ENCODE results near the gene BCL7A.

Gene BCL7A

DNA sequence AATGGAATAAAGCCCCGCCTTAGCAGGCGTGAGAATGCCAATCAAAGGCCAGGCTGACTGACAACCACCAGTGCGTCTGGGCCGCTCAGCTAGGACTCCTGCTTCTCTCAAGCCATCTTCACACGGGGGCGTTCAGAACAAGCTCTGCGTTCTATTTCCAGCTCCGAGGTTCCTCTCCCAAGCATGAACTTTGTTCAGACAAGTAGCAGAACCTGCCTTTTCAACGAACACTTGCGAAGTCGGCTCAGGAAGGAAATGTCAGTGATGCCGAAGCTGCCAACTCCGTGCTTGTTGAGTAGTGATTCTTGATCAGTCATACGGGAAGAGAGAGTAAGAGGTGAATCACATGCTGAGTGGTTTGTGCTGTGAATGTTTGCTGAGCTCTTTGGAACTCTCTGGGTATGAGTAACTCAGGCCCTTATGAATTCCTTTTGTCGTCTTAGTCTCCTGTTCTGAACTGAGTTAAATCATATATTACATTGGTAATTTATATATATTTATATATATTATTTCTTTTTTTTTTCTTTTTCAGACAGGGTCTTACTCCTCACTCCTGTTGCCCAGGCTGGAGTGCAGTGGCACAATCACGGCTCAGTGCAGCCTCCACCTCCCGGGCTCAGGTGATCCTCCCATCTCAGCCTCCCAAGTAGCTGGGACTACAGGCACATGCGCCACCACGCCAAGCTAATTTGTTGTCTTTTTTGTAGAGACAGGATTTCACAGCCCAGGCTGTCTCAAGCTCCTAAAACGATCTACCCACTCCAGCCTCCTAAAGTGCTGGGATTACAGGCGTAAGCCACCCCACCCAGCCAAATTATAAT lies 29.4 kb upstream of the BCL7A start:
- Histone ChIP-seq H2AFZ (ENCODE audit: low read length) (no peak overlapping the region), H3K27me3 (ENCODE audit: control insufficient read depth in 3 of 3, insufficient read depth in 3 of 3, low read depth in 1 of 3, low read length in 3 of 3) (peaks cover 0 to 7% (median 0%) of the 10 kb centered on the region in 3 experiments), H3K9me3 (replicated peaks in 1 of 2; ENCODE audit: control insufficient read depth in 2 of 2, insufficient read depth in 1 of 2, low read depth in 1 of 2, low read length in 2 of 2) (peaks cover 0 to 2% of the 10 kb centered on the region in 2 donors), H2AK5ac (ENCODE audit: low read depth, low read length) (no peak overlapping the region), H3K9ac (ENCODE audit: low read depth, low read length, poor library complexity) (no peak overlapping the region), H2BK120ac (ENCODE audit: low read depth, low read length) (no peak overlapping the region), H4K8ac (ENCODE audit: low read depth, low read length) (no peak overlapping the region), H3K79me1 (ENCODE audit: low read depth, low read length) (peaks cover 2% of the 10 kb centered on the region), H2BK12ac (ENCODE audit: low read length) (no peak overlapping the region), H3K23ac (ENCODE audit: low read depth, low read length, poor library complexity) (no peak overlapping the region), H3K18ac (ENCODE audit: low read length) (no peak overlapping the region), H3K4me2 (ENCODE audit: insufficient read depth, low read length, poor library complexity, severe bottlenecking) (no peak overlapping the region), H4K91ac (ENCODE audit: low read depth, low read length, poor library complexity) (no peak overlapping the region), H3K4me1 (ENCODE audit: control insufficient read depth in 2 of 2, insufficient read depth in 1 of 2, low read depth in 1 of 2, low read length in 2 of 2) (peaks cover 0 to 1% of the 10 kb centered on the region in 2 donors), H3K36me3 (replicated peaks in 1 of 2; ENCODE audit: control insufficient read depth in 2 of 2, insufficient read depth in 2 of 2, low read length in 2 of 2) (no peaks in the 10 kb centered on the region), H2BK15ac (ENCODE audit: low read length) (no peak overlapping the region), H3K27ac (replicated peaks; ENCODE audit: low read length) (no peak overlapping the region), H2BK5ac (ENCODE audit: low read length) (no peak overlapping the region), H3K4me3 (ENCODE audit: low read length in 2 of 2) (no peak overlapping the region), H3K14ac (ENCODE audit: low read length) (no peak overlapping the region), H3K4ac (ENCODE audit: low read length) (no peak overlapping the region)
- DNase-seq (ENCODE audit: low spot score) = no peak
- no CpG with 5 or more reads among the region's 21 CpGs for WGBS, 2 donors (ENCODE audit: extremely low coverage in 2 of 2, insufficient read length in 2 of 2, insufficient replicate concordance in 1 of 2)

DNA sequence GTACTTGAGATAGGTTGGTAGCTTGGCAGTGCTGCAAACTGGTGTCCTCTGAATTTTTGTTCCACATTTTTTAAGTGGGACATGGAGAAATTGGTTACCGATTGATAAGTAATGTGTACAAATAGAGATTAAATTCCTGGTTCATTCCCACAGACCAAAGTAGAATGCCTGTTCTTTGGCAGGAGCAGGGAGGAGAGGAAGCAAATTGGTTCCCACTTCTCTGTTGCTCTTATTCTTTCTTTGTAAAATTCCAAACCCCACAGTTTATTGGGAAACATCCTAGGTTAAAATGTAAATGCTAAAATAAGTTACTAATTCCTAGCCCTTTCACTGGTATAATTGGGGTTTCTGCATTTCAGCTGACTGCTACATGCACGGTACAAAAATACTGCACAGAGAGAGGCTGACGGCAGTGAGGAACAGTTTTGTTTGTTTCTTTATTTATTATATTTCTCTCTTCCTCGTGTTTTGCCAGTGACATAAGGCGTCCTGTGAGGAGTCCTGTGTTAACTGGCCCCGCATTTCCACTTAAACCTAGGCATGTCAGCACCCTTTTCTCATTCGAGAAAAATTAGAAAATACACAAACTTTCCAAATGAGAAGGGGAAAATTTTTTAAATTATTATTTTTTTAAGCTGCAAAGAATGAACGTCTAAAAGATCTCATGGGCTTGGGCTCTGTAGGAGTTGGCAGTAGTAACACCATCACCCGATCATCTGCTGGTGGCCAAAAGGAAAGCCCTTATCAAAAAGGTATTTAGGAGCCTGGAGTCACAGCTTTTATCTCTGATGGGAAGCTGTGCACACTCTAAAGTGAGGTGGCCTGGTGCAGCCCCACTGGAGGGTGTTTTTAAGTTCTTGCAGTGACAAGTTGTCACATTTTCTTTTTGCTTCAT lies 25.4 kb upstream of the BCL7A start:
- H3K23ac ChIP-seq (ENCODE audit: low read depth, low read length, poor library complexity) = no peak overlapping the region
- peaks cover under 1 to 2% of the 10 kb centered on the region in 2 donors for H3K4me1 ChIP-seq (ENCODE audit: control insufficient read depth in 2 of 2, insufficient read depth in 1 of 2, low read depth in 1 of 2, low read length in 2 of 2)
- no peak overlapping the region for H3K4me3 ChIP-seq (ENCODE audit: low read length in 2 of 2)
- no peak for DNase-seq (ENCODE audit: low spot score)
- no peak overlapping the region for H3K14ac ChIP-seq (ENCODE audit: low read length)
- H2BK12ac ChIP-seq (ENCODE audit: low read length) = no peak overlapping the region
- no peaks in the 10 kb centered on the region for H3K36me3 ChIP-seq (replicated peaks in 1 of 2; ENCODE audit: control insufficient read depth in 2 of 2, insufficient read depth in 2 of 2, low read length in 2 of 2)
- H3K9ac ChIP-seq (ENCODE audit: low read depth, low read length, poor library complexity) = no peak overlapping the region
- no peaks in the 10 kb centered on the region for H3K79me1 ChIP-seq (ENCODE audit: low read depth, low read length)
- no peak overlapping the region for H4K8ac ChIP-seq (ENCODE audit: low read depth, low read length)
- no peak overlapping the region for H2AK5ac ChIP-seq (ENCODE audit: low read depth, low read length)
- no peak overlapping the region for H4K91ac ChIP-seq (ENCODE audit: low read depth, low read length, poor library complexity)
- H2BK120ac ChIP-seq (ENCODE audit: low read depth, low read length) = no peak overlapping the region
- H3K4me2 ChIP-seq (ENCODE audit: insufficient read depth, low read length, poor library complexity, severe bottlenecking) = no peak overlapping the region
- no peak overlapping the region for H2AFZ ChIP-seq (ENCODE audit: low read length)
- peaks cover 2 to 13% of the 10 kb centered on the region in 2 donors for H3K9me3 ChIP-seq (replicated peaks in 1 of 2; ENCODE audit: control insufficient read depth in 2 of 2, insufficient read depth in 1 of 2, low read depth in 1 of 2, low read length in 2 of 2)
- H3K27ac ChIP-seq (replicated peaks; ENCODE audit: low read length) = no peak overlapping the region
- WGBS, 2 donors (ENCODE audit: extremely low coverage in 2 of 2, insufficient read length in 2 of 2, insufficient replicate concordance in 1 of 2) = no CpG with 5 or more reads among the region's 9 CpGs
- H2BK5ac ChIP-seq (ENCODE audit: low read length) = no peak overlapping the region
- no peak overlapping the region for H3K4ac ChIP-seq (ENCODE audit: low read length)
- H2BK15ac ChIP-seq (ENCODE audit: low read length) = no peak overlapping the region
- peaks cover 0 to 7% (median 0%) of the 10 kb centered on the region in 3 experiments for H3K27me3 ChIP-seq (ENCODE audit: control insufficient read depth in 3 of 3, insufficient read depth in 3 of 3, low read depth in 1 of 3, low read length in 3 of 3)
- no peak overlapping the region for H3K18ac ChIP-seq (ENCODE audit: low read length)

DNA sequence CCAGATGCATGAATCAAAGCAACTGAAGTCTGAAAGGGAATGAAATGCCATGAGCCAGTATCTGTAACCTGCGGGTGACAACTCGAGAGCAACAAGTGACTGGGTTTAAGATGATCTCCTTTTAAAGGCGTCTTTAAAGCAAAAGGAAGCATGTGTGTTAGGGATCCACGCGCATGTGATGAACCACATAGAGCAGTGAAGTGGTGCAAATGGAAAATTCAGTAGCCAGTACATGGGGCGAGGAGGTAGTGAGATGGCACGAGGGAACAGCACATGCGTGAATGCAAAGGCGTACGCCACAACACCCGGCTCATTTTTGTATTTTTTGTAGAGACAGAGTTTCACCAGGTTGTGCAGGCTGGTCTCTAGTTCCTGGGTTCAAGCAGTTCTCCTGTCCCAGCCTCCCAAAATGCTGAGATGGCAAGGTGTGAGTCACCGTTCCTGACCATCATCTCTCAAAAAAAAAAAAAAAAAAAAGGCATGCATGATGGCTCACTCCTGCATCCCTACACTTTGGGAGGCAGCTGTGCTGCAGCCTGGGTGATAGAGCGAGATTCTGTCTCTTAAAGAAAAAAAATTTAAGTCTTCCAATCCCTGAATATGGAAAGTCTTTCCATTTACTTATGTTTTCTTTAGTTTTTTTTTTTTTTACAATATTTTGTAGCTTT lies 24.6 kb upstream of the BCL7A start:
- H2BK5ac ChIP-seq (ENCODE audit: low read length) = no peak overlapping the region
- no peak overlapping the region for H2AFZ ChIP-seq (ENCODE audit: low read length)
- H3K9ac ChIP-seq (ENCODE audit: low read depth, low read length, poor library complexity) = no peak overlapping the region
- H3K27ac ChIP-seq (replicated peaks; ENCODE audit: low read length) = no peak overlapping the region
- peaks cover 0 to 13% of the 10 kb centered on the region in 2 donors for H3K9me3 ChIP-seq (replicated peaks in 1 of 2; ENCODE audit: control insufficient read depth in 2 of 2, insufficient read depth in 1 of 2, low read depth in 1 of 2, low read length in 2 of 2)
- no peak overlapping the region for H3K23ac ChIP-seq (ENCODE audit: low read depth, low read length, poor library complexity)
- H3K27me3 ChIP-seq (ENCODE audit: control insufficient read depth in 3 of 3, insufficient read depth in 3 of 3, low read depth in 1 of 3, low read length in 3 of 3) = peaks cover 0 to 7% (median 0%) of the 10 kb centered on the region in 3 experiments
- H3K4me2 ChIP-seq (ENCODE audit: insufficient read depth, low read length, poor library complexity, severe bottlenecking) = no peak overlapping the region
- peak overlapping the region; percentile 80 for H3K18ac ChIP-seq (ENCODE audit: low read length)
- no peak overlapping the region for H4K8ac ChIP-seq (ENCODE audit: low read depth, low read length)
- no peak overlapping the region for H3K4ac ChIP-seq (ENCODE audit: low read length)
- no peak for DNase-seq (ENCODE audit: low spot score)
- peak overlapping the region; percentile 3 for H3K14ac ChIP-seq (ENCODE audit: low read length)
- H2BK120ac ChIP-seq (ENCODE audit: low read depth, low read length) = no peak overlapping the region
- no peak overlapping the region for H2BK15ac ChIP-seq (ENCODE audit: low read length)
- no peaks in the 10 kb centered on the region for H3K36me3 ChIP-seq (replicated peaks in 1 of 2; ENCODE audit: control insufficient read depth in 2 of 2, insufficient read depth in 2 of 2, low read length in 2 of 2)
- no peak overlapping the region for H3K4me3 ChIP-seq (ENCODE audit: low read length in 2 of 2)
- WGBS, 2 donors (ENCODE audit: extremely low coverage in 2 of 2, insufficient read length in 2 of 2, insufficient replicate concordance in 1 of 2) = no CpG with 5 or more reads among the region's 13 CpGs
- H3K79me1 ChIP-seq (ENCODE audit: low read depth, low read length) = no peaks in the 10 kb centered on the region
- no peak overlapping the region for H2AK5ac ChIP-seq (ENCODE audit: low read depth, low read length)
- no peak overlapping the region for H4K91ac ChIP-seq (ENCODE audit: low read depth, low read length, poor library complexity)
- peaks cover 2 to 4% of the 10 kb centered on the region in 2 donors for H3K4me1 ChIP-seq (ENCODE audit: control insufficient read depth in 2 of 2, insufficient read depth in 1 of 2, low read depth in 1 of 2, low read length in 2 of 2)
- no peak overlapping the region for H2BK12ac ChIP-seq (ENCODE audit: low read length)
